ENCODE measurements around the gene ZNF519.

- TF ChIP-seq CTCF (IDR thresholded peaks at IDR 0.05) (no peak), POLR2A (IDR thresholded peaks at IDR 0.05; ENCODE audit: low read depth) (no peak)
These were observed 11.3 kb downstream of the ZNF519 start for GRCh38 chr18:14120926-14121325.

All from esophagus muscularis mucosa (tissue), 3 donors.